Adrenal gland (tissue), 12 donors: ENCODE data around the gene PLPPR4. TPM values are rescaled to one million over a fixed set of nuclear protein-coding genes. Genes with fewer than 3 reads are reported as not detected.

Experiments used
- DNase-seq, 7 donors: peaks; one replicate each; pipeline ENCODE4 v3.0.0-alpha.2; 2019 to 2020
- H3K27ac ChIP-seq, 5 donors: fragments of 200-600 bp; sonication (generic) in 4 of 5; 1 replicate in 3 of 5; 2 replicates in 2 of 5; pipeline versions ENCODE4 v1.5.1 to v1.8.0; 2016 to 2020; ENCODE audit warnings: mild to moderate bottlenecking in 1 of 5
- H3K27me3 ChIP-seq: fragments of 200-600 bp; 2 replicates; pipeline ENCODE4 v1.8.0; 2021
- H3K36me3 ChIP-seq, 2 donors: fragments of 200-600 bp; replicated peaks in 1 of 2; 1 replicate in 1 of 2; 2 replicates in 1 of 2; pipeline versions ENCODE4 v1.5.1 to v1.8.0; 2018 to 2022
- H3K4me1 ChIP-seq, 2 donors: fragments of 200-600 bp; replicated peaks in 1 of 2; 1 replicate in 1 of 2; 2 replicates in 1 of 2; pipeline versions ENCODE4 v1.5.1 to v1.8.0; 2018 to 2021
- H3K4me3 ChIP-seq, 4 donors: fragments of 200-600 bp; sonication (generic) in 3 of 4; one replicate each; pipeline ENCODE4 v1.5.1; 2016 to 2018
- H3K9me3 ChIP-seq, 3 donors: fragments of 200-600 bp; sonication (generic) in 1 of 3; replicated peaks in 1 of 3; 1 replicate in 2 of 3; 2 replicates in 1 of 3; pipeline versions ENCODE4 v1.5.1 to v1.8.0; 2016 to 2021
- CTCF ChIP-seq, 6 experiments: fragments of 450-650 bp in 4 of 6; fragments of 200-600 bp in 2 of 6; sonication (generic) in 1 of 6; IDR thresholded peaks; 1 replicate in 5 of 6; 2 replicates in 1 of 6; pipeline versions ENCODE4 v1.5.1 to v1.8.0; 2016 to 2021; ENCODE audit warnings: antibody characterized with exemption in 6 of 6, mild to moderate bottlenecking in 2 of 6, moderate library complexity in 1 of 6
- POLR2A ChIP-seq, 2 donors: fragments of 450-650 bp; IDR thresholded peaks; one replicate each; pipeline ENCODE4 v1.6.1; 2017; ENCODE audit warnings: antibody characterized with exemption in 2 of 2, mild to moderate bottlenecking in 2 of 2, moderate library complexity in 1 of 2
- WGBS, 4 donors: extraction: QIAGEN DNeasy Blood & Tissue Kit in 2 of 4; methylation state at CpG; one replicate each; pipeline versions ENCODE4 v1.1.5 to v1.1.7; 2013 to 2017; 5-methylcytosine and 5-hydroxymethylcytosine counted together
- intact Hi-C, 2 donors: fragments of 100-400 bp; cut with DNase I; formaldehyde crosslinking; loops; one replicate each; pipeline versions ENCODE4 v1.14.1 to v1.15.0; 2022 to 2023
- polyA plus RNA-seq, 3 donors: library from polyadenylated mRNA; stranded (reverse); fragments of 200-250 nt in 2 of 3; fragments of 350-450 nt in 1 of 3; fragmentation: Illumina TruSeq in 1 of 3; extraction: RNeasy Lipid Tissue Mini Kit (QIAGEN cat#74804) in 1 of 3; gene quantifications; one replicate each; pipeline ENCODE4 v1.2.3, GENCODE V29; 2013 to 2014
- total RNA-seq, 9 donors: library from RNA; depleted of rRNA in 4 of 9; stranded (reverse); fragments of >200 nt in 4 of 9; fragments of 120-200 nt in 1 of 9; fragmentation: NEBNext Ultra II Directional in 1 of 9; extraction: Animal tissue kit (Norgen Biotek cat#: 25700) in 1 of 9; gene quantifications; one replicate each; pipeline versions ENCODE4 v1.1.0 to v1.2.4, GENCODE V29; 2013 to 2023
- donor health status: healthy with polysubstance abuse.
- donor health status: Bipolar disorder and iron deficiency.
- donor health status: DM: yes; HTN: yes; CAD: no.
- donor health status: DM: no; HTN: no; CAD: no.
- donor health status: DM: no; HTN: no; CAD: no.
- donor health status: DM: yes; HTN: yes; CAD: no.

The PLPPR4 gene
- total and polyA plus RNA-seq, 12 donors, result 0.04 to 1.3 (median 0.37) TPM; not detected in 3

- no peaks in the 10 kb centered on the region for H3K9me3 ChIP-seq
- H3K4me1 ChIP-seq, result no peaks in the 10 kb centered on the region
- no peak for DNase-seq
- H3K27me3 ChIP-seq, result no peaks in the 10 kb centered on the region
- no peak overlapping the region for H3K27ac ChIP-seq
- intact Hi-C loops, result no loop called here
- H3K4me3 ChIP-seq, result no peak overlapping the region
- TF ChIP-seq CTCF (IDR thresholded peaks at IDR 0.05) (no peak), POLR2A (IDR thresholded peaks at IDR 0.05) (no peak)
- no peaks in the 10 kb centered on the region for H3K36me3 ChIP-seq
Observed at GRCh38 chr1:99218999-99219398, 45.3 kb upstream of the PLPPR4 start.

- Histone ChIP-seq H3K27me3 (no peaks in the 10 kb centered on the region), H3K4me1 (no peaks in the 10 kb centered on the region), H3K4me3 (no peak overlapping the region), H3K27ac (no peak overlapping the region), H3K9me3 (no peaks in the 10 kb centered on the region), H3K36me3 (no peaks in the 10 kb centered on the region)
- TF ChIP-seq POLR2A (IDR thresholded peaks at IDR 0.05), result no peak
- no peak for TF ChIP-seq CTCF (IDR thresholded peaks at IDR 0.05)
- intact Hi-C loops, result no loop called here
- 51 to 60% (median 57%) methylated on average over 3 of the region's 3 CpGs for WGBS, 4 donors
- DNase-seq, result no peak
Observed at GRCh38 chr1:99227056-99227897, 37.0 kb upstream of the PLPPR4 start.

GRCh38 chr1:99228153-99228552 lies 36.1 kb upstream of the PLPPR4 start:
- no peak overlapping the region for H3K4me3 ChIP-seq
- no peaks in the 10 kb centered on the region for H3K4me1 ChIP-seq
- no peak for TF ChIP-seq CTCF (IDR thresholded peaks at IDR 0.05)
- no peak for TF ChIP-seq POLR2A (IDR thresholded peaks at IDR 0.05)
- no peak for DNase-seq
- no peaks in the 10 kb centered on the region for H3K9me3 ChIP-seq
- no peak overlapping the region for H3K27ac ChIP-seq
- no peaks in the 10 kb centered on the region for H3K27me3 ChIP-seq
- WGBS, 4 donors, result 58 to 73% (median 67%) methylated on average over 1 of the region's 2 CpGs
- intact Hi-C loops, result no loop called here
- H3K36me3 ChIP-seq, result no peaks in the 10 kb centered on the region

- no peak for DNase-seq
- TF ChIP-seq CTCF (IDR thresholded peaks at IDR 0.05), result no peak
- no peak for TF ChIP-seq POLR2A (IDR thresholded peaks at IDR 0.05)
- 65 to 79% (median 75%) methylated on average over 3 of the region's 3 CpGs for WGBS, 4 donors
- no peaks in the 10 kb centered on the region for H3K27me3 ChIP-seq
- no peaks in the 10 kb centered on the region for H3K4me1 ChIP-seq
- H3K36me3 ChIP-seq, result no peaks in the 10 kb centered on the region
- H3K9me3 ChIP-seq, result no peaks in the 10 kb centered on the region
- no peak overlapping the region for H3K27ac ChIP-seq
- intact Hi-C loops, result no loop called here
- H3K4me3 ChIP-seq, result no peak overlapping the region
Observed at GRCh38 chr1:99229122-99229521, 35.2 kb upstream of the PLPPR4 start.
